Panc1 (cell line): ENCODE results near the gene SOBP. TPM values are rescaled to one million over a fixed set of nuclear protein-coding genes. Genes with fewer than 3 reads are reported as not detected.

ENCODE experiments used
- ATAC-seq: fragments of 200-7000 bp; cut with Tn5 transposase; 2 replicates; pipeline ENCODE4 v1.9.1; 2020; ENCODE audit warnings: mild to moderate bottlenecking, moderate library complexity
- BruUV-seq: library from RNA; stranded (reverse); fragments of 400-500 nt; replicated peaks from 2 replicates; lab custom pipeline; 2021; lab: Mats Ljungman, UMichigan
- CTCF ChIA-PET: fragments of 300-600 bp; sonication (Branson Sonifier 250); formaldehyde crosslinking; loops from one replicate; lab custom pipeline; 2022; ENCODE audit warnings: antibody characterized with exemption; lab: Charles Lee
- POLR2A ChIA-PET: fragments of 300-600 bp; sonication (Branson Sonifier 250); formaldehyde crosslinking; loops from one replicate; lab custom pipeline; 2022; ENCODE audit warnings: antibody characterized with exemption; lab: Charles Lee
- DNase-seq: peaks from one replicate; pipeline ENCODE4 v3.0.0-alpha.2; 2010; ENCODE audit warnings: low read depth, low spot score
- H3K27ac ChIP-seq: 2 replicates; pipeline ENCODE4 v1.5.1; 2011; ENCODE audit warnings: mild to moderate bottlenecking, low read length, inconsistent platforms
- H3K27me3 ChIP-seq: fragments of 200-500 bp; sonication (Bioruptor generic); 2 replicates; pipeline ENCODE4 v1.6.0; 2014; ENCODE audit warnings: low read length, inconsistent platforms; ENCODE audit not compliant: control insufficient read depth, insufficient read depth
- H3K36me3 ChIP-seq: fragments of 200-500 bp; sonication (Bioruptor generic); 2 replicates; pipeline ENCODE4 v1.5.1; 2014; ENCODE audit warnings: inconsistent platforms, mild to moderate bottlenecking, low read length, moderate library complexity; ENCODE audit not compliant: control insufficient read depth, insufficient read depth
- H3K4me1 ChIP-seq: 2 replicates; pipeline ENCODE4 v1.5.1; 2011; ENCODE audit warnings: inconsistent platforms, mild to moderate bottlenecking, low read length, moderate library complexity; ENCODE audit not compliant: control insufficient read depth, insufficient read depth
- H3K4me3 ChIP-seq, 2 experiments: 2 replicates each; pipeline ENCODE4 v1.5.1; 2011 to 2012; ENCODE audit warnings: low read depth in 2 of 2, low read length in 2 of 2, mild to moderate bottlenecking in 2 of 2, inconsistent platforms in 1 of 2, moderate library complexity in 1 of 2
- H3K9me3 ChIP-seq: fragments of 200-500 bp; sonication (Bioruptor generic); 2 replicates; pipeline ENCODE4 v1.5.1; 2014; ENCODE audit warnings: low read depth, mild to moderate bottlenecking, inconsistent platforms, low read length, moderate library complexity; ENCODE audit not compliant: control insufficient read depth, insufficient read depth
- POLR2AphosphoS5 ChIP-seq: IDR thresholded peaks from 2 replicates; pipeline ENCODE4 v1.6.1; 2012; ENCODE audit warnings: mild to moderate bottlenecking, low read depth, low read length, moderate library complexity
- SIN3A ChIP-seq: IDR thresholded peaks from 2 replicates; pipeline ENCODE4 v1.6.1; 2012; ENCODE audit warnings: low read depth, mild to moderate bottlenecking, low read length, moderate library complexity, borderline replicate concordance; ENCODE audit not compliant: insufficient read depth
- TCF7L2 ChIP-seq: IDR thresholded peaks from 2 replicates; pipeline ENCODE4 v1.6.1; 2011; ENCODE audit warnings: mild to moderate bottlenecking, low read depth, low read length, inconsistent platforms
- in situ Hi-C: cut with HindIII; loops from 2 replicates; pipeline ENCODE4 v1.10.0; 2016; ENCODE audit warnings: low sequenced_read_pairs, low pct_unique_long_range_greater_than_20kb
- intact Hi-C: fragments of 100-400 bp; cut with micrococcal nuclease; formaldehyde crosslinking; loops from one replicate; pipeline ENCODE4 v1.10.0; 2022; ENCODE audit not compliant: unreplicated experiment
- total RNA-seq: library from RNA; stranded (reverse); gene quantifications from one replicate; pipeline ENCODE4 v1.2.1, GENCODE V29; 2021; ENCODE audit not compliant: unreplicated experiment
- TF ChIP-seq, protein P1 (sequence below): fragments of 450-650 bp; IDR thresholded peaks from 2 replicates; pipeline ENCODE4 v1.5.1; 2017; ENCODE audit warnings: mild to moderate bottlenecking
- TF ChIP-seq, protein P2 (sequence below), 2 experiments: IDR thresholded peaks; 2 replicates each; pipeline ENCODE4 v1.6.1; 2011 to 2012; ENCODE audit warnings: low read depth in 2 of 2, control low read depth in 1 of 2, low read length in 1 of 2, mild to moderate bottlenecking in 1 of 2, moderate library complexity in 1 of 2; ENCODE audit not compliant: insufficient read depth in 1 of 2

The SOBP gene
- total RNA-seq, 1 experiment from 2014 or later: 9.0 TPM

DNA sequence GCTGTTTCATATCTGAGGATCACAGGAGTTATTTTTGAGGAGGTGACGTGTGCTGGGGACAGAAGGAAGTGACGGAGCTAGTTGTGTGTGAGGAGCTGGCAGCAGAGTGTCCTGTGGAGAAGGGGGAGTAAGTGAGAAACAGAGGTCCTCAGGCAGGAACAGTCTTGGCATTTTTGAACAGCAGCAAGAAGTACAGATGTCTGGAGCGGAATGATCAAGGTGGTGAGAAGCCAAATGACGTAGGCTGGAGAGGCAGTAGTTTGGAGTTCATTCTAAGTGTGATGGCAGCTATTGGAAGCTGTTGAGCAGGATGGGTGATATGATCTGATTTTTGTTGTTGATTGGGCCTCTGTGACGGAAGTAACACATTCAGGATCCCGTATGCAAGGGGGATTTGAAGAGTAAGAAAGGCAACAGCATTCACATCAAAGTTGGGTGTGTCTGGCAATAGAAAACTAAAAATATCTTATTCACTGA is 52.3 kb downstream of the SOBP start:
- ATAC-seq: no peak
- H3K36me3 ChIP-seq: no peaks in the 10 kb centered on the region; the same call in 1 of the 2 replicates
- no peaks in the 10 kb centered on the region for H3K27me3 ChIP-seq
- ChIA-PET CTCF (no interaction called here), POLR2A (no interaction called here)
- H3K9me3 ChIP-seq: no peaks in the 10 kb centered on the region
- no peak overlapping the region for H3K27ac ChIP-seq
- DNase-seq: no peak
- in situ Hi-C loops (no loop called here), intact Hi-C loops (no loop called here)
- H3K4me1 ChIP-seq: peaks cover 12% of the 10 kb centered on the region
- no TSS peak for BruUV-seq
- H3K4me3 ChIP-seq: no peak overlapping the region
- no peak for TF ChIP-seq TCF7L2
- TF ChIP-seq, protein P1, sequence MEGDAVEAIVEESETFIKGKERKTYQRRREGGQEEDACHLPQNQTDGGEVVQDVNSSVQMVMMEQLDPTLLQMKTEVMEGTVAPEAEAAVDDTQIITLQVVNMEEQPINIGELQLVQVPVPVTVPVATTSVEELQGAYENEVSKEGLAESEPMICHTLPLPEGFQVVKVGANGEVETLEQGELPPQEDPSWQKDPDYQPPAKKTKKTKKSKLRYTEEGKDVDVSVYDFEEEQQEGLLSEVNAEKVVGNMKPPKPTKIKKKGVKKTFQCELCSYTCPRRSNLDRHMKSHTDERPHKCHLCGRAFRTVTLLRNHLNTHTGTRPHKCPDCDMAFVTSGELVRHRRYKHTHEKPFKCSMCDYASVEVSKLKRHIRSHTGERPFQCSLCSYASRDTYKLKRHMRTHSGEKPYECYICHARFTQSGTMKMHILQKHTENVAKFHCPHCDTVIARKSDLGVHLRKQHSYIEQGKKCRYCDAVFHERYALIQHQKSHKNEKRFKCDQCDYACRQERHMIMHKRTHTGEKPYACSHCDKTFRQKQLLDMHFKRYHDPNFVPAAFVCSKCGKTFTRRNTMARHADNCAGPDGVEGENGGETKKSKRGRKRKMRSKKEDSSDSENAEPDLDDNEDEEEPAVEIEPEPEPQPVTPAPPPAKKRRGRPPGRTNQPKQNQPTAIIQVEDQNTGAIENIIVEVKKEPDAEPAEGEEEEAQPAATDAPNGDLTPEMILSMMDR: no peak
- no peak for TF ChIP-seq SIN3A
- TF ChIP-seq, protein P2, sequence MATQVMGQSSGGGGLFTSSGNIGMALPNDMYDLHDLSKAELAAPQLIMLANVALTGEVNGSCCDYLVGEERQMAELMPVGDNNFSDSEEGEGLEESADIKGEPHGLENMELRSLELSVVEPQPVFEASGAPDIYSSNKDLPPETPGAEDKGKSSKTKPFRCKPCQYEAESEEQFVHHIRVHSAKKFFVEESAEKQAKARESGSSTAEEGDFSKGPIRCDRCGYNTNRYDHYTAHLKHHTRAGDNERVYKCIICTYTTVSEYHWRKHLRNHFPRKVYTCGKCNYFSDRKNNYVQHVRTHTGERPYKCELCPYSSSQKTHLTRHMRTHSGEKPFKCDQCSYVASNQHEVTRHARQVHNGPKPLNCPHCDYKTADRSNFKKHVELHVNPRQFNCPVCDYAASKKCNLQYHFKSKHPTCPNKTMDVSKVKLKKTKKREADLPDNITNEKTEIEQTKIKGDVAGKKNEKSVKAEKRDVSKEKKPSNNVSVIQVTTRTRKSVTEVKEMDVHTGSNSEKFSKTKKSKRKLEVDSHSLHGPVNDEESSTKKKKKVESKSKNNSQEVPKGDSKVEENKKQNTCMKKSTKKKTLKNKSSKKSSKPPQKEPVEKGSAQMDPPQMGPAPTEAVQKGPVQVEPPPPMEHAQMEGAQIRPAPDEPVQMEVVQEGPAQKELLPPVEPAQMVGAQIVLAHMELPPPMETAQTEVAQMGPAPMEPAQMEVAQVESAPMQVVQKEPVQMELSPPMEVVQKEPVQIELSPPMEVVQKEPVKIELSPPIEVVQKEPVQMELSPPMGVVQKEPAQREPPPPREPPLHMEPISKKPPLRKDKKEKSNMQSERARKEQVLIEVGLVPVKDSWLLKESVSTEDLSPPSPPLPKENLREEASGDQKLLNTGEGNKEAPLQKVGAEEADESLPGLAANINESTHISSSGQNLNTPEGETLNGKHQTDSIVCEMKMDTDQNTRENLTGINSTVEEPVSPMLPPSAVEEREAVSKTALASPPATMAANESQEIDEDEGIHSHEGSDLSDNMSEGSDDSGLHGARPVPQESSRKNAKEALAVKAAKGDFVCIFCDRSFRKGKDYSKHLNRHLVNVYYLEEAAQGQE (IDR thresholded peaks at IDR 0.05; ENCODE audit: insufficient read depth in 1 of 2, low read depth in 2 of 2, low read length in 1 of 2): no peak
- TF ChIP-seq POLR2AphosphoS5: no peak

DNA sequence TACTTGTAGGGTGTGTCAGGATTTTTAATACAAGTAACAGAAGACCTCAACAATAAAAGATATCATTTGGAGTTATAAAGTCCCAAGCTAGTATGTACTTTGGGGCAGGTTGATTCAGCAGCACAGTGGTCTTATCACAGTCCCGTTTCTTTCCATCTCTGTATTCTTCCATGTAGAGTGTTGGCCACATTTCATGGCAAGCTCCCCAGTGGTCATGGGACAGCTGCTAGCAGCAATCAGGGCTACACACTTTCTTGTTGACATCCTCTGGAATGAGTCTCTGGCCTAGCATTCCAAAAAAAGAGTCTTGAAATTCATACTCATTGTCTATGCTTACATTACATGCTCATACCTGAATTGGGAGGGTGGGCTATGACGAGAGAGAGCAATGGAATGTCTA is 53.2 kb downstream of the SOBP start:
- ChIA-PET CTCF (no interaction called here), POLR2A (interaction anchor here (0.5 to 0.6 kb wide), 3 partner anchors 19 to 224 kb away, joined by 4 to 11 read pairs (median 10); no protein-coding TSS in a partner anchor)
- peaks cover 12% of the 10 kb centered on the region for H3K4me1 ChIP-seq
- no peaks in the 10 kb centered on the region for H3K9me3 ChIP-seq
- no TSS peak for BruUV-seq
- ATAC-seq: no peak
- no peaks in the 10 kb centered on the region; the same call in 1 of the 2 replicates for H3K36me3 ChIP-seq
- H3K27ac ChIP-seq: no peak overlapping the region
- TF ChIP-seq, protein P2 (IDR thresholded peaks at IDR 0.05; ENCODE audit: insufficient read depth in 1 of 2, low read depth in 2 of 2, low read length in 1 of 2): no peak
- no peak for TF ChIP-seq POLR2AphosphoS5
- no peak for TF ChIP-seq SIN3A
- TF ChIP-seq TCF7L2: no peak
- TF ChIP-seq, protein P1: no peak
- in situ Hi-C loops (no loop called here), intact Hi-C loops (no loop called here)
- no peak for DNase-seq
- no peaks in the 10 kb centered on the region for H3K27me3 ChIP-seq
- no peak overlapping the region for H3K4me3 ChIP-seq
